ENCODE measurements around the gene HELZ.

- no peak for TF ChIP-seq POLR2A (IDR thresholded peaks at IDR 0.05; ENCODE audit: low read depth, low read length)
- TF ChIP-seq POLR2AphosphoS5 (IDR thresholded peaks at IDR 0.05; ENCODE audit: low read depth, low read length): no peak
- TF ChIP-seq TAF1 (IDR thresholded peaks at IDR 0.05; ENCODE audit: borderline replicate concordance, low read depth, low read length): no peak
Measured at GRCh38 chr17:67272312-67273047, 27.5 kb upstream of the HELZ start.

Measured in GM12892 (cell line).